GM18868 (cell line): ENCODE results near the gene CACNG7.

Experiments used
- ATAC-seq: cut with Tn5 transposase; IDR thresholded peaks from one replicate; pipeline ENCODE4 v1.9.1; 2021; ENCODE audit warnings: mild to moderate bottlenecking, moderate library complexity; ENCODE audit not compliant: unreplicated experiment

The CACNG7 gene

DNA sequence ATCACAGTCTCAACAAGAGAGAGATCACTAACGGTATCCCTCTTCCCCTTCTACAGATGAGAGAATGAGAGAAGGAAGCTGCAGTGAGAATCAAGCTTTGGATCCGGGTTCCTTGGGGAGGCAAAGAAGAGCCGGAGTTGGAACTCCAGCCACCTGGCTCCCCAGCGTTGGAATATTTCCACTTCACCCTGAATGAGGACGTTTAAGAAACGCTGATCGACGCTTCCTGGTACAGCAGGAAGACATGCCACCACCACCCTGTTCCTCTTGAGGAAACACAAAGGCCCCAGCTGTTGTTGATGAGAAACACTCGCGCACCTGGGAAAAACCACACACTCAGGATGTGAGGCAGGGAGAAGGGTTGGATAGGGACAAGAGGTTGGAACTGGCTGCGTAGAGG lies 42.4 kb downstream of the CACNG7 start:
- ATAC-seq: no peak

DNA sequence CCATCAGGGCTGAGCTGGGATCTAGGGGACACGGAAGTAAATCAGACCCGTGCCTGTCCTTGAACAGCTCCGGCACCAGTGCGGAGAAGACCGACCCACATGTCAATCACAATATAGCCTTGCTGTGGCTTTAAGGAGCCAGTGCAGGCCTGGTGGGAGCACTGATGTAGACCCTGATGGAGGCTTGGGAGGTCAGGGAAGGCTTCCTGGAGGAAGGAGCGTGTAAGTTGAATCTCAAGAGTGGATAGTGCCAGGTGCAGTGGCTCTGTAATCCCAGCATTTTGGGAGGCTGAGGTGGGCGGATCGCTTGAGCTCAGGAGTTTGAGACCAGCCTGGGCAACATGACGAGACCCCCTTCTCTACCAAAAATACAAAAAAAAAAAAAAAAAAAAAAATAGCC lies 42.9 kb downstream of the CACNG7 start:
- ATAC-seq: no peak

DNA sequence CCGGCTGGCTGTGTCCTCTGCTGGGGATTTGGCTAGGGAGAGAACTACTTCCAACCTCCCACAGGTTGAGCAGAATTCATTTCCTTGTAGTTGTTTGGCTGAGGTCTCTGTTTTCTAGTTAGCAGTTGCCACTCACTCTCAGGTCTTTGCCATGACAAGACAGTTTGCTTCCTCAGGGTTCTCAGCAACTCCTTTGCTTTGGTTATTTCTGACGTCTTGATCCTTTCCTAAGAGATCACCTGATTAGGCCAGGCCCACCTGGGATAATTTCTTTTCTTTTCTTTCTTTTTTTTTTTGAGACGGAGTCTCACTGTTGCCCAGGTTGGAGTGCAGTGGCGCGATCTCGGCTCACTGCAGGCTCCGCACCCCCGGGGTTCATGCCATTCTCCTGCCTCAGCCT lies 44.3 kb downstream of the CACNG7 start:
- ATAC-seq: no peak

DNA sequence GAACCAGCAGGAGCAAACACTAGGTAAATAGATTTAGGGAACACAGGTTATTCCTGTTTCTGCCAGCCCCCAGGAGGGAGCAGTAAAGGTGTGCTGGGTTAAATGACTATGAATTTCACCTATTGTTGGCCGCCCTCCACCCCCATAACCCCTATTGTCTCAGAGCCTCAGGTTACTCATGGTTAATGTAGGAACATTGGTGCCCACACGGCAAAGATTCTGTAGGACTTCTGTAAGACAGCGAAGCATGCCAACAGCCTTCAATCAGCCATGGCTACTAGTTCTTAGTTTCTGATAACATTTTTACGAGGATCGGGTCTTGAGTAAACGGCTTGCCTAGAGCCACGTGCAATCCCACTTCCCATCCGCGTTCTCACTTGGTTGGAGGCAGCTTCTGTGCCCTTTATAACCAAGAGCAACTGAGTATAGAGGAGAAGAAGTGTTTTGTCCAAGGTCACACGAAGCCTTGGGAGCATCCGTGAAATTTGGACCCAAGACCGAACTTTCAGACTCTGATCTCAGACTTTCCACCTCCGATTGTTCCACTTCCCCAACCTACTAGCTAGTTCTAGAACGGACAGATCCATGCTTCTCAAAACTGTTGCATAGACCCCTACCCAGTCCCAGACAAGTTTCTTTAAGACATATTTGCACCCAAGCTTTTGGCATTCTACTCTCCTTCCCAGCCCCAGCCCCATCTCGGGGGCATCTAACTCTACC lies 48.5 kb downstream of the CACNG7 start:
- no peak for ATAC-seq

DNA sequence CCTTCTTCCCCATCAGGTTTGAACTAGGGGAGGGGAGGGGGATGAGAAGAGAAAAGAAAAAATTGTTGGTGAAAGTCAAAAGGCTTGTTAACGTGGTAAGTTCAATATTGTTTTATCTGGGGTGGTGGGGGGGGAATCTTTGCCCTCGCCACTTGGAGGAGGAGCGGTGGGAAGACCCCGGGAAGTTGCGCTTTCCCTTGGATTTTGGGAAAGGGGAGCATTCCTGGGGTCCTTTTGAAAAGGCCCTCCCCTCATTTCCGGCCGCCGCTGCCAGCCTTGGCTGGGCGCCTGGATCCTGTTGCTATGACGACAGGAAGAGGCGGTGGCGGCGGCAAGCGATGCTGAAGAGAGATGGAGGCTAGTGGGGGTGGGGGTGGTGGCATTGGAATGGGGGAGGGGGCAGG lies 49.1 kb downstream of the CACNG7 start:
- ATAC-seq: no peak

DNA sequence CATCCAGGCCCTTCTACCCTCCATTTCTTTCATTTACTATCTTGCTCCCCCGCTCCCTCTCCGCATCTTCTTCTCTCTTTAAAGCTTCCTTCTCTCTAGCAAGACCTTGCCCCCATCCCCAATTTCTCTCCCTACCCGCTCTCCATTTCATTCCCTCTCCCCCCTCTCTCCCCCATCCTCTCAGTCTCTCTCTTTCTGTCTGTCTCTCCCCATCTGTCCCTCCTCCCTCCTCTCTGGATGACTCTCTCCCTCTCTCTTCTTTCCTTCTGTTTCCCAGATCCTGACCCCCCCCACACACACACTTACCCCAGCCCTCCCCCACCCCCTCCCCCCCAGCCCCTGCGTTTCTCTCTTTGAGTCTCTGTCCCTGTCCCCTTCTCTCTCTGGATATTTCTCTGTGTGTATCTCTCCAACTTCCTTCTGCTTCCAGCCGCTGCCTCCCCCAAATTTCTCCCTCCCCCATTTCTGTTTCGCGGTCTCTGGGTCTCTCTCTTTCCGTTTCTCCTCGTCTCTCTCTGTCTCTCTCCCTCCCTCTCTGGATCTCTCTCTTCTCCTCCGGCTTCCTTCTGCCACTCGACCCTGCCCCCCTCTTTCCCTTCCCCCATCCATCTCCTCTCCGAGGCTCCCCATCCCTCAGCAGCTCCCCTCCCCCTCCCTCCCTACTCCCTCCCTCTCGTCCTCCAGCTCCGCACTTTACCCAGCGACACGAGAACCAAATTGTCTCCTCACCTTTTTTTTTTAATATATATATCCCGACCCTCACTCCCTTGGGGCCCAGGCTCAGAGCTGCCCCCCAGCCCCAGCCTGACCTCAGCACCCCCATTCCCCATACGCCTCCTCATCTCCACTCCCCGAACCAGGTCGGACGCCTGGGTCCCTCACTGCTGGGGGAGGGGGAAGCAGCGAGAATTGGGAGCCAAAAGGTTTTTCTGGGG lies 50.0 kb downstream of the CACNG7 start:
- no peak for ATAC-seq

DNA sequence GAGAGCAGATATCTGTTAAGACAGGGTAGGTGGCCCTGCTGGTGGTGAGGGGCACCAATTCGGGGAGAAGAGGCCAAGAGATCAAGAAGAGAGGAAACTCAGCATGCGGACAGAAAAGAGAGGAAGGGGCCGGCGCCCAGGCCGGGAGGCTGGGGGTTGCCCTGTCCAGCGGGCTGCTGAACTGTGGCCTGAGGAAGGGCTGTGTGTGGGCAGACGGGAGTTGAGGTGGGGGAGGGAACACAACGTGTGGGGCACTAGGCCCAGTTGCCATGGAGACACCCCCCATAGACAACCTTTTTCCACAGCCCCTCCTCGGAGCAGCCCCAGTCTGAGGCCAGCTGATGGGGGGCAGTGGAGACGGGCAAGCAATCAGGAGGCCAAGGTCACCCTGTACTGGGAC lies 51.1 kb downstream of the CACNG7 start:
- no peak for ATAC-seq

DNA sequence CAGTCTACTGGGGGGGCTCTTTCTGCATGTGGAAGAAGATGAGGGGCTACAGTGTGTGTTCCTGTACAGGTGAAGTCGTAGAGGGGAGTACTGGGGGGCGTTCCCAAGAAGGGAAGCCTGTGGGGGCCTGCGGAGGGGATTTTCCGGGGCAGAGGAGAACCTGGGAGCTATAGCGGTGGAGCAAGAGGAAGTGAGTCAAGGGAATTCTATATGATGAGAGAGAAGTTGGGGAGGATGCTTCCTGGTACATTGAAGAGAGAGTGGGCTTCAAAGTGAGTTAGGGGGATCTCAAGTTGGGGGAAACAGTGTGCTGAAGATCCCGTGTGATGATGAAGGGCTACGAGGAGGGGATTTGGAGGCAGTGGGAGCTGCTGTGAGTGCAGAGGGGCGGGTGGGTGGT lies 51.8 kb downstream of the CACNG7 start:
- no peak for ATAC-seq

DNA sequence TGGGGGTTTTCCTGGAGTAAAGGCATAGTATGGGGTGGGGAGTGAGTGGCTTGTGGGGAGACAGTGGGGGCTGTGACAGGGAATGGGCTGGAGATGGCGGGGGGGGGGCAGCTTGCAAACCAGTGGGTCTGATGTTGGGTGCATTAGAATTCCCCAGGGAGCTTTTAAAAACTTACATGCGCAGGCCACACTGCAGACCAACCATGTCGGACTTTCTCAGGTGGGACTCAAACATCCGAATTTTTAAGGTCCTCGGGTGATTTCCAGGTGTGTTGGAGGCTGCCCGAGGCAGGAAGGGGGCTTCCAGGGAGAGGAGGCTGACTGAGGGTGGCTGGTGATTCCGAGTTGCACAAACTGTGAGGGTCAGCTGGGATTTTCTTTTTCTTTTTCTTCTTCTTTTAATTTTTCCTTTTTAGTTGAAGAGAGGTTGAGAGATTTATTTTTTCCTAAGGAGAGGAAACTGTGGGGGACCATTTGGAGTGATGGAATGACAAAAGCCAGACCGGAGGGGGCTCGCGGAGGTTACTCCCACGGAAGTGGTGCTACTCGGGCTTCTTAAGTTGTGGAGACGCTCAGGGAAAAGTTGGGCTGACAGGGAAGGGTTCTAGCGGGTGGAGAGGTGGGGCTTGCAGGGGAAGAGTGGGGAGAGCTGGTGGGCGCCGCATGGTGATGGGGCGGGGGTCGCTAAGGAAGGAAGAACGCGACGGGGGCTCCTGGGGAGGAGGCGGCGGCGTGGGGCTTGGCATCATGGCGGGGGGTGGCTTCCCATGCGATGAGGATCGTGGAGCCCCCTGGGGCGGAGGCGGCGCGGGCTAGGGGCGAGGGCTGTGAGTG lies 52.7 kb downstream of the CACNG7 start:
- ATAC-seq: no peak

DNA sequence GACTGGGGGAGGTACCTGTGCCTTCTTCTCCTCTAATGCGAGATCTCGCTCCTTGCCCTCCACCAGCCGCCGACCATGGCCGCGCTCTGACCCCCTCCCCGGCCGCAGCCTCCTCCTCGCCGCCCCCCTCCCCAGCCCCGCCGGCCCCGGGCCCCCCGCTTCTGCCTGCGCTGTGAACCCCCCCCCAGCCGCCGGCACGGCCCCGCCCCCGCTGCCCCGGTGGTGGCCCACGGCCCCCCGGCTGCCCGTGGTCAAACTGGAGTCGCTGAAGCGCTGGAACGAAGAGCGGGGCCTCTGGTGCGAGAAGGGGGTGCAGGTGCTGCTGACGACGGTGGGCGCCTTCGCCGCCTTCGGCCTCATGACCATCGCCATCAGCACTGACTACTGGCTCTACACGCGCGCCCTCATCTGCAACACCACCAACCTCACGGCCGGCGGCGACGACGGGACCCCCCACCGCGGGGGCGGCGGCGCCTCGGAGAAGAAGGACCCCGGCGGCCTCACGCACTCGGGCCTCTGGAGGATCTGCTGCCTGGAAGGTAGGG lies 53.9 kb downstream of the CACNG7 start, which contains the start of gene CACNG8:
Gene CACNG8 (plus strand): TSS at position 51 of the 545 bp plus-strand sequence.
- ATAC-seq: no peak

DNA sequence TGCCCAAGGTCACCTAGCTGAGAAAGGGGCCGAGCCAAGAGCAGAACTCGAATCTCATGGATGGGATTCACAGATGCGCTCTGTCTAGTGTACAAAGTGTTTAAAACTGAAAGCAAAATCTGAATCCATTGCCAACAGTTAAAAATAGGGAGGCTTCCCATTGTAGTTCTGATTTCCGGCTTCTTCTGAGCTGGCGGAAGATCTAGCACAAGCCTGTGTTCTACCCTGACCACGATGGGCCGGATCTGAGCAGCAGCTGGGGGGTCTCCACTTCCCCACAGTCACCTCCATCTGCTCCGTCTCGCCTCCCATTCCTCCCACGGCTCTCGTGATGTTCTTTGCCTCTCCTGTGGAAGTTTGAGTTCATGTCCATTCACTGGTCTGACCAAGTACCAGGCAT lies 56.0 kb downstream of the CACNG7 start:
- no peak for ATAC-seq

DNA sequence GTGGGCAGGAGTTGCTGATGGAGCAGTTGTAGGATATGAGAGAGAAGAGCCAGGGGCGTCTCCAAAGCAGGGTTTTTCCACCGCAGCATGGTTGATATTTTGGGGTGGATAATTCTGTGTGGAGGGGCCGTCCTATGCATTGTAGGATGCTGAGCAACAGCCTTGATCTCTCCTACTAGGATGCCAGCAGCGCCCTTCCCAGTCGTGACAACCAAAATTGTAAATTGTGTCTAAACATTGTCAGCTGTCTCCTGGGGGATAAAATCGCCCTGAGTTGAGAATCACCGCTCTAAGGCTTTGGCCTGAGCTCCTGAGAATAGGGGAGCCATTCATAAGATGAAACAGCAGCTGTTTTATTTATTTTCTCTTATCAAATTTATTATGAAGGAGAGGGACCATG lies 57.9 kb downstream of the CACNG7 start:
- ATAC-seq: no peak

DNA sequence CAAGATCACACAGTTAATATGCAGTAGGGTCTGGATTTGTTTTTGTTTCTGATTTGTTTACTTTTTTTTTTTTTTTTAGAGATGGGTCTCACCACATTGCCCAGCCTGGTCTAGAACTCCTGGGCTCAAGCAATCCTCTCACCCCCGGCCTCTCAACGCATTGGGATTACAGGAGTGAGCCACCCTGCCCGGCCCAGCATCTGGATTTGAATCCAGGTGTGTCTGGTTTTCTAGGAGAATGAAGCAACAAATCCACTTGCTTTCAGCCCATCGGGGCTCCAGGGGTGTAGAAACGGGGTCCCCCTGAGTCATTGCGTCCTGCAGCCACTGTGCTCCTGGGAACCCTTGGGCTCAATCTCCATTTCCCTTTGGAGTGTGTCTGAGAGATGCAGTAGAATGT lies 60.3 kb downstream of the CACNG7 start:
- ATAC-seq: no peak

DNA sequence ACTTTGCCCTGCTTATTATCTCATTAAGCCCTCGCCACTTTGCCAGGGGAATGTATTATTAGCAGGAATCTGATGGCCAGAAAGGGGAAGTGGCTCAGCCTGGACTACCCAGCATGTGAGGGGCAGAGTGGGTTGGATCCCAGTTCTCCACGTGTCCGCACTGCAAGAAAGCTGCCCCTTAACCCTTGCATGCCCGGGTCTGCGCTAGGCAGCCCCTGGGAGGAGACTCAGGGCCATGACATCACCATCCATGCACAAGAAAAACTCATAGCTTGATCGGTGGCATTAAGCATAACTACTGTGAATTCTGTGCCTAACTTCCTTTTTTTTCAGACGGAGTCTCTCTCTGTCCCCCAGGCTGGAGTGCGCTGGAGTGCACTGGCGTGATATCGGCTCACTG lies 62.6 kb downstream of the CACNG7 start:
- ATAC-seq: no peak

DNA sequence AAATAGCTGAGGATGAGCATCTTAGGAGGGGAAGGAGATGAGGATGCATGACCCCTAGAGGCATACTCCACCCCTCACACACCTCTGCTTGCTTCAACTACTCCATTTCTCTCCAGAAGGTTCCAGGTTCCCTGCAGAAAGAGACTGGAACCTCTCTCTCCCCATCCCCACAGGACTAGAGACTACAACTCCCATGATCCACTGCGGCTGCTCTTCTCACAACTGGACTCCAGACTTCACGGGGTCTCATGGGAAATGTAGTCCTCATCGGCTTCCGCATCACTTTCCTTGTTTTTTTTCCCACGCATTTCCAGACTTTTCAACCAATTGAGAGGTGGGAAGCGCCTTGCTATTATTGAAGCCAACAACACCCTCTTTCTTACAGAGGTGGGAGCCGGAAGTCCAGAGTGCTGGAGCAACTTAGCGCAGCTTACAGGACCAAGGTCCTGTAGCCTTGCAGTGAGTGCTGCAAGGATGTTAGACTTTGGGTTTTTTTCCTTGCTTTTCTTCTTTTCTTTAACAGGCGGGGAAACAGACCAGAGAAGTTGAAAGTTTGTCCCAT lies 68.4 kb downstream of the CACNG7 start:
- no peak for ATAC-seq

DNA sequence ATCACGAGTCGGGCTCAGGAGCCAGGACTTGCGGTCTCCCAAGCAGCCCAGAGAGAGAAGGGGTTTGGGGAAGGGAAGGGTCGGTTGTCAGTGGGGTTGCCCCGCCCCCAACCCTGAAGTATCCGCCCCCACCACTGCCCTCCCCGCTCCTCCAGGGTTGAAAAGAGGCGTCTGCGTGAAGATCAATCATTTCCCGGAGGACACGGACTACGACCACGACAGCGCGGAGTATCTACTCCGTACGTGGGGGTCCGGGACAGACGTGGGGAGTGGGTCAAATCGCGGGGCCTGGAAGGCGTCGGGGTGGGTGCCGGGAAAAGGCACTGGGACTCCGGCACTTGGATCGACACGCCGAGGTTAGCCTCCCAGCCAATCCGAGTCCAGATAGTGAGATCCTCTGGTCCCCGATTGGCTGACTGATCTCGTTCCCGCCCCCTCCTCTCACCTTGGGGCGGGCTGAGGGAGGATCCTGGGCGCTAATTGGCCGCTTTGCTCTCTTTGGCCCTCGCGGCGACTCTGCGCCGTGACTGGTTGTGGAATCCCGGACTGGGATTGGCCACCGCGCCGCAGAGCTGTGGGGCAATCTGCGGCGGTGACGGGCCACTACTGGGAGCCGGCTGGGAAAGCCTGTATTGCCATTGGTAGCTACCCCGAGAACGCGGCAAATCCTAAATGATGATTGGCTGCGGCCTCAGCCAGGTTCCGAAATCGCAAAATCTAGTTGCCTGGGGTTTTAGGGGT lies 69.1 kb downstream of the CACNG7 start:
- no peak for ATAC-seq

DNA sequence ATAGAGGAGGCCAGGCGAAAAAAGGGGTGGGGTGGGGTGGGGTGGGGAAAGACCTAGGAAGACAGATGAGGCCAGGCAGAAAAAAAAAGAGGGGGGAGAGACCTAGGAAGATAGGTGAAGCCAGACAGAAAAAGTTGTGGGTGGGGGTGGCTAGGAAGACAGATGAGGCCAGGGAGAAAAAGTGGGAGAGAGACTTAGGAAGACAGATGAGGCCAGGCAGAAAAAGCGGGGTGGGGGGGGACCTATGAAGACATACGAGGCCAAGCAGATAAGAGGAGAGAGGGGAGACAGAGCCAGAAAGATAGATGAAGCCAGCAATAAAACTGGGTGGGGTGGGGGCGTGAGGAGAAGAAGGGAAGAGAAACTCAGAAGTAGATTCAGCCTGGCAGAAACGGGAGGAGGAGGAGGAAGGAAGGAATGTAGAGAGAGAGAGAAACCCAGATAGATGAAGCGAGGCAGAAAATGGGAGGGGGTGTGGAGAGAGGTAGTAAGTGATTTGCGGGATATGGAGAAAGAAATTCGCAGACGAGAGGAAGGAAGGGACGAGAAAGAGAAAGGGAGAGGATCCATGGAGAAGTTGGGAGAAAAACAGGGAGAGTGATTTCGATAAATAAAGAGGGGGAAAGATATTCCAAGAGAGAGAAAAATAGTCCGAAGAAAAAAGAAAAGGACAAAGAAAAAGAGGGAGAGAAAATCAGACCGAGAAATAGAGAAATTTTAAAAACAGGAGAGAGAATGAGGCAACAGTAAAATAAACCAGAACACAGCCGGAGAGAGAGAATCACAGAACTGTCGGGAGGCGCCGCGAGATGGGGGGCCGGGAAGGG lies 70.1 kb downstream of the CACNG7 start:
- ATAC-seq: no peak

DNA sequence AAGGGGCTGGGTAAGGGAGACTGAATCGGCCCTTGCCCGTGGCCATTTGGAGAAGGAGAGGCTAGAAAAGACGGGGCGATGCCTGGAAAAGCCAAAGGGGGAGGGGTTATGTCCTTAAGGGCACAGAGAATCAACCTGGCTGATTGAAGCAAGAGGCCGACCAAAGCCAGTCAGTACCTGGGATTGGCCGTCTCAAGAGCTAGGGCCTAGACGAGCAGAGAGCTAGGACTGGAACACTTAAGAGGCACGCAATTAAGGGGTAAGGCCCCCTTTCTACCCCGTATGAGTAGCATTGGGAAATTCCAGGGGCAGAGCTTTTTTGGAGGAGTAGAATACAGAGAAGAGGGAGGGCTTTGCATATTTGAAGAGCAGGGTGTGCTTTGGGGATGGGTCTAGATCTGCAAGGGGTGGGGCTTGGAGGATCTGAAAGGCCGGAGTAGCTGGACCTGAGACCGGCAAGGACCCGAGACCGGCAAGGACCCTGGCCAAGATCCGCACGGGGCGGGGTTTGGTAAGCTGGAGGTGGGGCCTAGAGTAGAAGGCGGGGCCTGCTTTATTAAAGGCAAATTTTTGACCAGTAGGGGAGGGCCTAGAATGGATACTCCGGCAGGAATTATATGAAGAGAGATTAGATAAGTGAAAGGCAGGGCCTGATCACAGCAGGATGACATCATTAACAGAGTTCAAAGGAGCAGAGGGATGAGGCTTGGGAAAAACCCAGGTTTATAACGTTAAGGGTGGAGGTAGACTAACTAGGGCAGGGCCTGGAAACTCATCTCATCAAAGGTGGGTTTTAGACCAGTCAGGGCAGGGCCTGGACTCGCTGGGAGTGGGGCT lies 71.7 kb downstream of the CACNG7 start:
- ATAC-seq: no peak
